ENCODE results near the gene PUM2. TPM values are rescaled to one million over a fixed set of nuclear protein-coding genes. Genes with fewer than 3 reads are reported as not detected.

PUM2 gene
- total and polyA plus RNA-seq, 2 of the 13 experiments (the other 11 are each of a cell fraction or from before 2014, with no cell fraction given), result 69.6 to 69.8 TPM

DNA sequence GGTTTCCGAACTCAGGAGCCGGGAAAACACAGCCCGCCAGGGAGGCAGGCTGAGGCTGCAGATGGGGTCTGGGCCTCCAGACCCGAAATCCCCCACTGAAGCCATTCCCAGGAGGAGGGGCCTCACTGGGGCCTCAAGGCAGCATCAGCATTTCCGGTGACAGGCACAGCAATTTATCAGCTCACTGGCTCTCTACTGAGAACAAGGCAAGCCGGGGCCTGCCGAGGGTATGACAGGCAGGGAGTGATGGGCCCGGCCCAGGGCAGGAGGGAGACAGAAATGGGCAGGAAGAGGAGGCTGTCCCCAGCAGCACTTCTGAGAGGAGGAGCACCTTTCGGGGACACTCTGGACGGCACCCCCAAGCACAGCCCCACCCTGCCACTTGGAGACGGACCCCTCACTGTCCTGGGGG, 138.2 kb downstream of the PUM2 start (continued):
- TF ChIP-seq ZNF678 (CRISPR knock-in tag; IDR thresholded peaks at IDR 0.05) (no peak), U2AF1 (optimal IDR thresholded peaks at IDR 0.05; ENCODE audit: low read depth, low read length) (no peak), CHD2 (IDR thresholded peaks at IDR 0.05; ENCODE audit: low read depth, low read length) (no peak), HNRNPK (IDR thresholded peaks at IDR 0.05; ENCODE audit: low read depth, low read length, poor library complexity, severe bottlenecking) (no peak), GFI1 (CRISPR knock-in tag; IDR thresholded peaks at IDR 0.05; ENCODE audit: borderline replicate concordance) (0 out of 2 replicates have a peak, but pooled peaks have one; percentile 28), TAF1 (CRISPR knock-in tag; IDR thresholded peaks at IDR 0.05) (0 out of 2 replicates have a peak, but pooled peaks have one; percentile 11), ZFP82 (CRISPR knock-in tag; IDR thresholded peaks at IDR 0.05; ENCODE audit: borderline replicate concordance) (no peak), TBL1XR1 (IDR thresholded peaks at IDR 0.05; ENCODE audit: borderline replicate concordance, low read length, partially characterized antibody) (peak; percentile 16), ZNF34 (CRISPR knock-in tag; IDR thresholded peaks at IDR 0.05; ENCODE audit: borderline replicate concordance) (no peak), IKZF4 (CRISPR knock-in tag; IDR thresholded peaks at IDR 0.05; ENCODE audit: borderline replicate concordance, low read depth, not compliant biosample characterization) (no peak), SNAPC2 (CRISPR knock-in tag; IDR thresholded peaks at IDR 0.05) (0 out of 2 replicates have a peak, but pooled peaks have one; percentile 46), HNRNPL (IDR thresholded peaks at IDR 0.05; ENCODE audit: low read depth, low read length) (no peak), BCL6 (CRISPR knock-in tag; IDR thresholded peaks at IDR 0.05) (no peak), POLR2AphosphoS2 (IDR thresholded peaks at IDR 0.05; ENCODE audit: low read depth, low read length) (no peak), ZNF782 (CRISPR knock-in tag; IDR thresholded peaks at IDR 0.05; ENCODE audit: borderline replicate concordance) (no peak), ZNF101 (CRISPR knock-in tag; IDR thresholded peaks at IDR 0.05; ENCODE audit: borderline replicate concordance, low read depth) (no peak)
- TF ChIP-seq, protein P1, sequence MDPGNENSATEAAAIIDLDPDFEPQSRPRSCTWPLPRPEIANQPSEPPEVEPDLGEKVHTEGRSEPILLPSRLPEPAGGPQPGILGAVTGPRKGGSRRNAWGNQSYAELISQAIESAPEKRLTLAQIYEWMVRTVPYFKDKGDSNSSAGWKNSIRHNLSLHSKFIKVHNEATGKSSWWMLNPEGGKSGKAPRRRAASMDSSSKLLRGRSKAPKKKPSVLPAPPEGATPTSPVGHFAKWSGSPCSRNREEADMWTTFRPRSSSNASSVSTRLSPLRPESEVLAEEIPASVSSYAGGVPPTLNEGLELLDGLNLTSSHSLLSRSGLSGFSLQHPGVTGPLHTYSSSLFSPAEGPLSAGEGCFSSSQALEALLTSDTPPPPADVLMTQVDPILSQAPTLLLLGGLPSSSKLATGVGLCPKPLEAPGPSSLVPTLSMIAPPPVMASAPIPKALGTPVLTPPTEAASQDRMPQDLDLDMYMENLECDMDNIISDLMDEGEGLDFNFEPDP (CRISPR knock-in tag; conservative IDR thresholded peaks at IDR 0.05), result no peak
- TF ChIP-seq, protein P2, sequence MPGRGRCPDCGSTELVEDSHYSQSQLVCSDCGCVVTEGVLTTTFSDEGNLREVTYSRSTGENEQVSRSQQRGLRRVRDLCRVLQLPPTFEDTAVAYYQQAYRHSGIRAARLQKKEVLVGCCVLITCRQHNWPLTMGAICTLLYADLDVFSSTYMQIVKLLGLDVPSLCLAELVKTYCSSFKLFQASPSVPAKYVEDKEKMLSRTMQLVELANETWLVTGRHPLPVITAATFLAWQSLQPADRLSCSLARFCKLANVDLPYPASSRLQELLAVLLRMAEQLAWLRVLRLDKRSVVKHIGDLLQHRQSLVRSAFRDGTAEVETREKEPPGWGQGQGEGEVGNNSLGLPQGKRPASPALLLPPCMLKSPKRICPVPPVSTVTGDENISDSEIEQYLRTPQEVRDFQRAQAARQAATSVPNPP (CRISPR knock-in tag; IDR thresholded peaks at IDR 0.05), result no peak
- TF ChIP-seq, protein P3, sequence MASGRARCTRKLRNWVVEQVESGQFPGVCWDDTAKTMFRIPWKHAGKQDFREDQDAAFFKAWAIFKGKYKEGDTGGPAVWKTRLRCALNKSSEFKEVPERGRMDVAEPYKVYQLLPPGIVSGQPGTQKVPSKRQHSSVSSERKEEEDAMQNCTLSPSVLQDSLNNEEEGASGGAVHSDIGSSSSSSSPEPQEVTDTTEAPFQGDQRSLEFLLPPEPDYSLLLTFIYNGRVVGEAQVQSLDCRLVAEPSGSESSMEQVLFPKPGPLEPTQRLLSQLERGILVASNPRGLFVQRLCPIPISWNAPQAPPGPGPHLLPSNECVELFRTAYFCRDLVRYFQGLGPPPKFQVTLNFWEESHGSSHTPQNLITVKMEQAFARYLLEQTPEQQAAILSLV (CRISPR knock-in tag; IDR thresholded peaks at IDR 0.05; ENCODE audit: borderline replicate concordance), result peak; percentile 37
- TF ChIP-seq, protein P4, sequence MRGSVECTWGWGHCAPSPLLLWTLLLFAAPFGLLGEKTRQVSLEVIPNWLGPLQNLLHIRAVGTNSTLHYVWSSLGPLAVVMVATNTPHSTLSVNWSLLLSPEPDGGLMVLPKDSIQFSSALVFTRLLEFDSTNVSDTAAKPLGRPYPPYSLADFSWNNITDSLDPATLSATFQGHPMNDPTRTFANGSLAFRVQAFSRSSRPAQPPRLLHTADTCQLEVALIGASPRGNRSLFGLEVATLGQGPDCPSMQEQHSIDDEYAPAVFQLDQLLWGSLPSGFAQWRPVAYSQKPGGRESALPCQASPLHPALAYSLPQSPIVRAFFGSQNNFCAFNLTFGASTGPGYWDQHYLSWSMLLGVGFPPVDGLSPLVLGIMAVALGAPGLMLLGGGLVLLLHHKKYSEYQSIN (CRISPR knock-in tag; IDR thresholded peaks at IDR 0.05; ENCODE audit: borderline replicate concordance), result no peak
- TF ChIP-seq, protein P5, sequence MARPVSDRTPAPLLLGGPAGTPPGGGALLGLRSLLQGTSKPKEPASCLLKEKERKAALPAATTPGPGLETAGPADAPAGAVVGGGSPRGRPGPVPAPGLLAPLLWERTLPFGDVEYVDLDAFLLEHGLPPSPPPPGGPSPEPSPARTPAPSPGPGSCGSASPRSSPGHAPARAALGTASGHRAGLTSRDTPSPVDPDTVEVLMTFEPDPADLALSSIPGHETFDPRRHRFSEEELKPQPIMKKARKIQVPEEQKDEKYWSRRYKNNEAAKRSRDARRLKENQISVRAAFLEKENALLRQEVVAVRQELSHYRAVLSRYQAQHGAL (CRISPR knock-in tag; IDR thresholded peaks at IDR 0.05; ENCODE audit: not compliant biosample characterization), result no peak
- TF ChIP-seq, protein P6, sequence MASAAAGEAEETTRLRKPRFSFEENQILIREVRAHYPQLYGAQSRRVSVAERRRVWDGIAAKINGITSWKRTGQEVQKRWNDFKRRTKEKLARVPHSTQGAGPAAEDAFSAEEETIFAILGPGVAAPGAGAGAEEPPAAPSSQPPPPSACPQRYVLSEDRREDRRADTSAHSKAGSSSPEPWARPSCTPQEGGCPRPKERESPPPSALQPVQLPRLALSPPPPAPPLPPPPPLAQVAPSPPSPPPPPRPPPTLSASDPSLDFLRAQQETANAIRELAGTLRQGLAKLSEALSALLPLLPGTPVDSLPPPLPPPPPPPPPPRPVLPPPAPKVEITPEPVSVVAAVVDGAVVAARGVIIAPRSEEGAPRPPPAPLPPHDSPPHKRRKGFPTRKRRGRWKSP (CRISPR knock-in tag; IDR thresholded peaks at IDR 0.05), result 0 out of 2 replicates have a peak, but pooled peaks have one; percentile 21
